SK-N-SH (cell line): ENCODE results near the gene LARP7. TPM values are rescaled to one million over a fixed set of nuclear protein-coding genes. Genes with fewer than 3 reads are reported as not detected.
"Not testable (repeated sequence)": the region's sequence is repeated elsewhere in the genome, so short reads cannot be mapped to it uniquely, and the experiment has no call there.

Source experiments
- CTCF ChIA-PET: fragments of 300-600, 350-600 bp; formaldehyde crosslinking; extraction: SDS; loops from one replicate; lab custom pipeline; 2021; lab: Yijun Ruan, JAX
- POLR2A ChIA-PET: fragments of 350-600 bp; sonication (Branson Sonifier 250); formaldehyde crosslinking; extraction: SDS; loops from one replicate; lab custom pipeline; 2020; ENCODE audit warnings: antibody characterized with exemption, inconsistent platforms; lab: Yijun Ruan, JAX
- DNase-seq: peaks from one replicate; pipeline ENCODE4 v3.0.0; 2012
- H2AFZ ChIP-seq: fragments of 200-600 bp; sonication (generic); 2 replicates; pipeline ENCODE4 v1.8.1; 2016; ENCODE audit warnings: antibody characterized with exemption, mild to moderate bottlenecking, low read depth
- H3F3A ChIP-seq: fragments of 200-600 bp; sonication (generic); replicated peaks from 2 replicates; pipeline ENCODE3; 2016; ENCODE audit warnings: antibody characterized with exemption, mild to moderate bottlenecking; ENCODE audit not compliant: insufficient read depth
- H3K27ac ChIP-seq, 2 experiments: fragments of 200-500 bp in 1 of 2; fragments of 200-600 bp in 1 of 2; sonication (Bioruptor generic) in 1 of 2; sonication (generic), shearing (Covaris generic) in 1 of 2; 2 replicates each; pipeline versions ENCODE4 v1.5.1 to v1.6.1; 2014 to 2016; ENCODE audit warnings: low read depth in 2 of 2, inconsistent platforms in 1 of 2, low read length in 1 of 2, mild to moderate bottlenecking in 1 of 2, mixed read lengths in 1 of 2
- H3K27me3 ChIP-seq: fragments of 200-600 bp; sonication (generic), shearing (Covaris generic); 2 replicates; pipeline ENCODE4 v1.6.1; 2016; ENCODE audit warnings: mixed run types; ENCODE audit not compliant: insufficient read depth
- H3K36me3 ChIP-seq, 2 experiments: fragments of 200-500 bp in 1 of 2; fragments of 200-600 bp in 1 of 2; sonication (Bioruptor generic) in 1 of 2; sonication (generic) in 1 of 2; replicated peaks in 1 of 2; 2 replicates each; pipeline versions ENCODE3 to v1.5.1; 2014 to 2016; ENCODE audit warnings: low read length in 1 of 2, mild to moderate bottlenecking in 1 of 2; ENCODE audit not compliant: insufficient read depth in 2 of 2, control insufficient read depth in 1 of 2
- H3K4me1 ChIP-seq, 2 experiments: fragments of 200-500 bp in 1 of 2; fragments of 200-600 bp in 1 of 2; sonication (Bioruptor generic) in 1 of 2; sonication (generic), shearing (Covaris generic) in 1 of 2; 2 replicates each; pipeline versions ENCODE4 v1.5.1 to v1.6.1; 2014 to 2016; ENCODE audit warnings: low read depth in 1 of 2, low read length in 1 of 2, mixed run types in 1 of 2; ENCODE audit not compliant: insufficient read depth in 2 of 2, control insufficient read depth in 1 of 2
- H3K4me2 ChIP-seq: fragments of 200-600 bp; sonication (generic), shearing (Covaris generic); 2 replicates; pipeline ENCODE4 v1.6.1; 2017; ENCODE audit warnings: mixed run types
- H3K4me3 ChIP-seq, 2 experiments: fragments of 200-500 bp in 1 of 2; fragments of 200-600 bp in 1 of 2; sonication (Bioruptor generic) in 1 of 2; sonication (generic), shearing (Covaris generic) in 1 of 2; 2 replicates each; pipeline versions ENCODE4 v1.5.1 to v1.8.1; 2014 to 2016; ENCODE audit warnings: low read depth in 2 of 2, inconsistent platforms in 1 of 2, low read length in 1 of 2, mild to moderate bottlenecking in 1 of 2, mixed read lengths in 1 of 2, moderate library complexity in 1 of 2
- H3K79me2 ChIP-seq: fragments of 200-600 bp; sonication (generic); 2 replicates; pipeline ENCODE4 v1.8.1; 2017; ENCODE audit warnings: mild to moderate bottlenecking; ENCODE audit not compliant: insufficient read depth
- H3K9ac ChIP-seq: fragments of 200-600 bp; sonication (generic); 2 replicates; pipeline ENCODE4 v1.6.1; 2017; ENCODE audit warnings: mixed run types
- H3K9me2 ChIP-seq: fragments of 200-600 bp; sonication (generic); 2 replicates; pipeline ENCODE4 v1.6.1; 2017; ENCODE audit warnings: mixed run types
- H3K9me3 ChIP-seq: fragments of 200-600 bp; sonication (generic); 2 replicates; pipeline ENCODE4 v1.6.1; 2017; ENCODE audit warnings: mixed run types, mild to moderate bottlenecking, moderate library complexity
- H4K20me1 ChIP-seq: fragments of 200-600 bp; sonication (generic); 2 replicates; pipeline ENCODE4 v1.6.1; 2017; ENCODE audit warnings: mild to moderate bottlenecking, mixed run types; ENCODE audit not compliant: insufficient read depth
- CHD2 ChIP-seq: fragments of 150-350 bp; IDR thresholded peaks from 2 replicates; pipeline ENCODE4 v1.6.1; 2018; ENCODE audit warnings: low read length; ENCODE audit not compliant: partially characterized antibody
- EP300 ChIP-seq, 2 experiments: IDR thresholded peaks; 2 replicates each; pipeline versions ENCODE4 v1.4.0 to v1.6.1; 2012; ENCODE audit warnings: borderline replicate concordance in 1 of 2, low read depth in 1 of 2, low read length in 1 of 2
- GATA2 ChIP-seq: sonication (generic); formaldehyde crosslinking; IDR thresholded peaks from 2 replicates; pipeline ENCODE4 v1.5.0; 2020; ENCODE audit warnings: mild to moderate bottlenecking, missing genetic modification reagents
- MXI1 ChIP-seq: IDR thresholded peaks from 2 replicates; pipeline ENCODE4 v1.6.1; 2012; ENCODE audit warnings: mild to moderate bottlenecking, low read depth, low read length, improper control_type of control experiment
- USF1 ChIP-seq: IDR thresholded peaks from 2 replicates; pipeline ENCODE4 v1.4.0; 2012; ENCODE audit warnings: low read depth, borderline replicate concordance
- WGBS: methylation state at CpG from one replicate; pipeline ENCODE4 v1.1.6; 2017; ENCODE audit warnings: low lambda C conversion rate; 5-methylcytosine and 5-hydroxymethylcytosine counted together
- polyA plus RNA-seq, 3 experiments: library from polyadenylated mRNA; depleted of rRNA; stranded (reverse); fragments of >200 nt; gene quantifications; 2 replicates each; pipeline ENCODE4 v1.2.3, GENCODE V29; 2012
- small RNA-seq, 7 experiments: library from RNA; depleted of rRNA; stranded (forward); fragments of <200 nt; gene quantifications; one replicate each; pipeline ENCODE3, GENCODE V24; 2012
- TF ChIP-seq, protein P1 (sequence below): fragments of 150-350 bp; IDR thresholded peaks from 2 replicates; pipeline ENCODE4 v1.6.1; 2017; ENCODE audit warnings: antibody characterized with exemption, low read length, low read depth, borderline replicate concordance

The LARP7 gene
- polyA plus RNA-seq, 1 of the 3 experiments (the other 2 are of a cell fraction): 9.4 TPM

DNA sequence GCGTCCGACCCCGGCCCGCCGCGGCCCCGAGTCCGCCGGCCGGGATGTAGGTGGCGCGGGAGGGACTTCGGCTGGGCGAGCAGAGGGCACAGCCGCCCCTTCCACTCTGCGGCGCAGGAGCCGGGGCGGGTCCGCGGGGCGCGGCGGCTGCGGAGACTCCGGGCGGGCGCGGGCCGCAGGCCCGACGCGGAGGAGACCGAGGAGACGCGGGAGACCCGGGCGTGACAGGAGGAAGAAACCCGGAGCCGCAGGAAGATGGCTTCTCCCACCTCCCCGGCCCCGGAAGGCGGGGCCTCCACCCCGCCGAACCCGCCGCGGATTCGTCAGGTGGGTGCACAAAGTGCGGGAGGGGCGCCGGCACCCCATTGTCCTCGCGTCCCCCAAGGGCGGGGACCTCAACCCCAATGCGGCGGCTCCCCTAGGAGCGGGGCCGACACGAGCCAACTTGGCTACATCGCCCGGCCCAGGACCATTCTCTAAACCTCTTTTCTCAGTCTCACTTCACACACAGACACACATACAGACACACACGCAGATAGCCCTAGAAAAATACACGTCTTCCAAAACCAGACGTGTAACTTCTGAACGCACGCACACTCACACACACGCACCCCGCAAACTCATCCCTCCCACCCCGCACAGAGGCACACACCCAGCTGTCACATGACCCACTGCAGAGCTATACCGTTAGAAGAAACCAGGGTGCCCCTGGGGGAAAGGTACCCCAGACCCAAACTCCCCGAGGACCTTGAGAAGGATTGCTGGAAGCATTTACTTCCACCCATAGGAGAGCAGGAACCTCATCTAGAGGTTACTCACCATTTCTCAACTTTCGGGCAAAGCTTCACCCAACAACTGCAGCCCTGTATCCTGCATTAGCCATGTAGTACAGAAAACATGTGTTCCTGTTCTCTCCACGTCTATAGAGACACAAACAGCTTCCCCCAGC lies 69.2 kb downstream of the LARP7 start:
- peak overlapping the region; percentile 74 for H2AFZ ChIP-seq
- peak overlapping the region; percentile 60 to 66 for H3K4me3 ChIP-seq
- CTCF ChIA-PET: interaction anchor here (1.1 to 3.2 kb wide), 4 partner anchors 18 to 384 kb away, joined by 3 to 10 read pairs (median 4); no protein-coding TSS in a partner anchor
- 2% methylated on average over 13 of the region's 74 CpGs for WGBS
- H3K4me1 ChIP-seq, H3K79me2 ChIP-seq, H4K20me1 ChIP-seq, H3F3A ChIP-seq, H3K36me3 ChIP-seq, H3K9me3 ChIP-seq, H3K9me2 ChIP-seq, H3K9ac ChIP-seq, POLR2A ChIA-PET: not testable (repeated sequence)
- TF ChIP-seq GATA2 (CRISPR knock-in tag) (0 out of 2 replicates have a peak, but pooled peaks have one; percentile 18), MXI1 (peak; percentile 85), USF1 (peak; percentile 63; the same call in 1 of the 2 replicates)
- TF ChIP-seq, protein P1, sequence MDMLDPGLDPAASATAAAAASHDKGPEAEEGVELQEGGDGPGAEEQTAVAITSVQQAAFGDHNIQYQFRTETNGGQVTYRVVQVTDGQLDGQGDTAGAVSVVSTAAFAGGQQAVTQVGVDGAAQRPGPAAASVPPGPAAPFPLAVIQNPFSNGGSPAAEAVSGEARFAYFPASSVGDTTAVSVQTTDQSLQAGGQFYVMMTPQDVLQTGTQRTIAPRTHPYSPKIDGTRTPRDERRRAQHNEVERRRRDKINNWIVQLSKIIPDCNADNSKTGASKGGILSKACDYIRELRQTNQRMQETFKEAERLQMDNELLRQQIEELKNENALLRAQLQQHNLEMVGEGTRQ: 0 out of 2 replicates have a peak, but pooled peaks have one; percentile 1
- peak overlapping the region; percentile 88 for H3K4me2 ChIP-seq
- peak overlapping the region in 1 of 2 experiments; percentile 75; a peak in 2 of 4 replicates for H3K27ac ChIP-seq
- H3K27me3 ChIP-seq: peaks cover 19% of the 10 kb centered on the region
- peak; percentile 73 for DNase-seq

GRCh38 chr4:112706840-112707207 lies 69.9 kb downstream of the LARP7 start:
- no peaks in the 10 kb centered on the region for H3K36me3 ChIP-seq
- TF ChIP-seq CHD2 (peak; percentile 8), EP300 (IDR thresholded peaks at IDR 0.05; ENCODE audit: borderline replicate concordance in 1 of 2, low read depth in 1 of 2, low read length in 1 of 2) (no peak)
- no peaks in the 10 kb centered on the region for H3K79me2 ChIP-seq
- no peaks in the 10 kb centered on the region for H3F3A ChIP-seq
- WGBS: 3% methylated on average over 4 of the region's 4 CpGs
- H3K4me2 ChIP-seq: peak overlapping the region; percentile 88
- peak overlapping the region in 1 of 2 experiments; percentile 66; a peak in 2 of 4 replicates for H3K4me3 ChIP-seq
- H2AFZ ChIP-seq: peak overlapping the region; percentile 74; the same call in 1 of the 2 replicates
- peak overlapping the region in 1 of 2 experiments; percentile 75; a peak in 2 of 4 replicates for H3K27ac ChIP-seq
- ChIA-PET POLR2A (no interaction called here), CTCF (interaction anchor here (1.5 to 3.2 kb wide), 2 partner anchors 56 to 58 kb away, joined by 4 to 10 read pairs; no protein-coding TSS in a partner anchor)
- H3K27me3 ChIP-seq: peaks cover 19% of the 10 kb centered on the region
- H3K4me1 ChIP-seq: peaks cover 0 to 4% of the 10 kb centered on the region in 2 experiments; a peak in 2 of 4 replicates
- H4K20me1 ChIP-seq: no peaks in the 10 kb centered on the region
- no peaks in the 10 kb centered on the region for H3K9me3 ChIP-seq
- no peak for DNase-seq
- H3K9me2 ChIP-seq: no peaks in the 10 kb centered on the region
- no peak overlapping the region for H3K9ac ChIP-seq

Small RNAs within 50 kb of the gene (small RNA-seq; reads per million reads assigned to genes)
- 0 to 5.3 (median 1.8) reads per million in 7 experiments for gene MIR302A
- 0 to 3.1 (median 0) reads per million in 7 experiments for gene MIR302C
- gene MIR302D: 0 to 0.19 (median 0) reads per million in 7 experiments
- gene MIR367: 0 to 0.20 (median 0) reads per million in 7 experiments
- gene WRBP1: 0 reads per million in 7 experiments

Other genes starting within 250 kb of the LARP7 start
- not detected in 2 replicates for gene NEUROG2, start 121.0 kb upstream of the LARP7 start, polyA plus RNA-seq (2012; rRNA removed)
- gene ZGRF1, start 234 bp upstream of the LARP7 start, polyA plus RNA-seq (2012; rRNA removed): 2.4 and 2.9 TPM in 2 replicates